Measurements from ENCODE around the gene SETD1A. TPM values are rescaled to one million over a fixed set of nuclear protein-coding genes. Genes with fewer than 3 reads are reported as not detected.

SETD1A gene
- total RNA-seq, 3 donors from 2014 or later (not counting 1 experiment from before 2014, with no cell fraction given), result 32.9 to 34.5 (median 33.9) TPM

DNA sequence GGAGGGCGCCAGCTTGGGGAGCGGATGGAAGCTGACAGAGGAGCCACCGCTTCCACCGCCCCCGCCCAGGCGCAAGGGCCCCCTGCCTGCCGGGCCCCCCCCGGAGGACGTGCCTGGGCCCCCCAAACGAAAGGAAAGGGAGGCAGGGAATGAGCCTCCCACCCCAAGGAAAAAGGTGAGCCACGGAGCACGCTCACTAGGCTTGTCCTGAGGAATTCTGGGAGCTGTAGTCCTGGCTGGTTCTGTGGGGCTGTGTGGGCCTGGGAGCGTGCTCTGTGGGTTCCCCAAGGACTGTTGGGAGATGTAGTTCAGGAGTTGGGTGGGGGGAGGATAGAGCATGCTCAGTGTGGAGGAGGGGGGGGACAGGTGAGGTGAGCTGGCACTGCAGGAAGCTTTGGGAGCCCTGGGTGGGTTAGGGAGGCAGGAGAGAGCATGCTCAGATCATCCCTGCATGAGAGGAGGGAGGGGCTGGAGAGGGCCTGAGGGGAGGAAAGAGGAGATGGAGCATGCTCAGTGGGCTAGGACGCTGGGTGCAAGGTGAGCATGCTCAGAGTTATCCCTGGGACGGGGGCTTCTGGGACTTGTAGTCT lies 29.7 kb upstream of the SETD1A start:
- Histone ChIP-seq H3K4me3 (ENCODE audit: low read length) (no peak overlapping the region), H3K4me1 (ENCODE audit: control insufficient read depth, insufficient read depth, low read length) (peaks cover 11% of the 10 kb centered on the region), H3K27ac (ENCODE audit: low read length) (no peak overlapping the region), H3K36me3 (ENCODE audit: control insufficient read depth, insufficient read depth, low read length) (peaks cover 5% of the 10 kb centered on the region), H3K27me3 (ENCODE audit: control insufficient read depth, insufficient read depth, low read length) (no peaks in the 10 kb centered on the region), H3K9me3 (ENCODE audit: control insufficient read depth, insufficient read depth, low read length) (no peaks in the 10 kb centered on the region)
- no peaks in the 10 kb centered on the region for H3K27me3 Mint-ChIP-seq (ENCODE audit: low read depth in 2 of 2)
- peaks cover 8 to 24% of the 10 kb centered on the region in 2 donors for H3K4me1 Mint-ChIP-seq
- TF ChIP-seq, protein P1, sequence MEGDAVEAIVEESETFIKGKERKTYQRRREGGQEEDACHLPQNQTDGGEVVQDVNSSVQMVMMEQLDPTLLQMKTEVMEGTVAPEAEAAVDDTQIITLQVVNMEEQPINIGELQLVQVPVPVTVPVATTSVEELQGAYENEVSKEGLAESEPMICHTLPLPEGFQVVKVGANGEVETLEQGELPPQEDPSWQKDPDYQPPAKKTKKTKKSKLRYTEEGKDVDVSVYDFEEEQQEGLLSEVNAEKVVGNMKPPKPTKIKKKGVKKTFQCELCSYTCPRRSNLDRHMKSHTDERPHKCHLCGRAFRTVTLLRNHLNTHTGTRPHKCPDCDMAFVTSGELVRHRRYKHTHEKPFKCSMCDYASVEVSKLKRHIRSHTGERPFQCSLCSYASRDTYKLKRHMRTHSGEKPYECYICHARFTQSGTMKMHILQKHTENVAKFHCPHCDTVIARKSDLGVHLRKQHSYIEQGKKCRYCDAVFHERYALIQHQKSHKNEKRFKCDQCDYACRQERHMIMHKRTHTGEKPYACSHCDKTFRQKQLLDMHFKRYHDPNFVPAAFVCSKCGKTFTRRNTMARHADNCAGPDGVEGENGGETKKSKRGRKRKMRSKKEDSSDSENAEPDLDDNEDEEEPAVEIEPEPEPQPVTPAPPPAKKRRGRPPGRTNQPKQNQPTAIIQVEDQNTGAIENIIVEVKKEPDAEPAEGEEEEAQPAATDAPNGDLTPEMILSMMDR (IDR thresholded peaks at IDR 0.05), result no peak
- no peaks in the 10 kb centered on the region for H3K9me3 Mint-ChIP-seq
- intact Hi-C loops (cut with micrococcal nuclease), result no loop called here
- peak in 1 of 2 donors; percentile 61 for DNase-seq
- H3K4me3 Mint-ChIP-seq, result no peak overlapping the region
- H3K36me3 Mint-ChIP-seq, result no peaks in the 10 kb centered on the region
- H3K27ac Mint-ChIP-seq, result no peak overlapping the region
- WGBS (ENCODE audit: insufficient coverage), result 85% methylated on average over 14 of the region's 15 CpGs
- no peak for ATAC-seq

DNA sequence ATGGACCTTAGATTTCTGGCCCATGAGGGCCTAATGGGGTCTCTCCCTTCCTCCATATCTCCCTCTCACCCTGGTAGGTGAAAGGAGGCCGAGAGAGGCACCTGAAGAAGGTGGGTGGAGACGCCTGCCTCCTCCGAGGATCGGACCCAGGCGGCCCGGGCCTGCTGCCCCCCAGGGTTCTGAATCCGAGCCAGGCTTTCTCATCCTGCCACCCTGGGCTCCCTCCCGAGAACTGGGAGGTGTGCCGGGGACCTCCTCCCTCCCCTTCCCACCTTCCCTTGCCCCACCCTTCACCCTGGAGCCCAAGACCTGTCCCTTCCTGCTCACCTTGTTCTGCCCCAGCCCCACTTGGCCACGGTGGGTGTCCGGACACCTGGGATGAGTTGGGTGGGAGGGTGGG lies 29.2 kb upstream of the SETD1A start:
- no peak for DNase-seq
- no peak overlapping the region for H3K27ac ChIP-seq (ENCODE audit: low read length)
- H3K27me3 ChIP-seq (ENCODE audit: control insufficient read depth, insufficient read depth, low read length), result no peaks in the 10 kb centered on the region
- H3K27ac Mint-ChIP-seq, result no peak overlapping the region
- H3K27me3 Mint-ChIP-seq (ENCODE audit: low read depth in 2 of 2), result no peaks in the 10 kb centered on the region
- intact Hi-C loops (cut with micrococcal nuclease), result no loop called here
- H3K9me3 ChIP-seq (ENCODE audit: control insufficient read depth, insufficient read depth, low read length), result no peaks in the 10 kb centered on the region
- 95% methylated on average over 9 of the region's 11 CpGs for WGBS (ENCODE audit: insufficient coverage)
- TF ChIP-seq, protein P1 (IDR thresholded peaks at IDR 0.05), result no peak
- peaks cover 5% of the 10 kb centered on the region for H3K36me3 ChIP-seq (ENCODE audit: control insufficient read depth, insufficient read depth, low read length)
- no peak overlapping the region for H3K4me3 ChIP-seq (ENCODE audit: low read length)
- peaks cover 4 to 21% of the 10 kb centered on the region in 2 donors for H3K4me1 Mint-ChIP-seq
- no peaks in the 10 kb centered on the region for H3K36me3 Mint-ChIP-seq
- no peak for ATAC-seq
- H3K4me1 ChIP-seq (ENCODE audit: control insufficient read depth, insufficient read depth, low read length), result peaks cover 11% of the 10 kb centered on the region
- H3K4me3 Mint-ChIP-seq, result no peak overlapping the region
- H3K9me3 Mint-ChIP-seq, result no peaks in the 10 kb centered on the region

DNA sequence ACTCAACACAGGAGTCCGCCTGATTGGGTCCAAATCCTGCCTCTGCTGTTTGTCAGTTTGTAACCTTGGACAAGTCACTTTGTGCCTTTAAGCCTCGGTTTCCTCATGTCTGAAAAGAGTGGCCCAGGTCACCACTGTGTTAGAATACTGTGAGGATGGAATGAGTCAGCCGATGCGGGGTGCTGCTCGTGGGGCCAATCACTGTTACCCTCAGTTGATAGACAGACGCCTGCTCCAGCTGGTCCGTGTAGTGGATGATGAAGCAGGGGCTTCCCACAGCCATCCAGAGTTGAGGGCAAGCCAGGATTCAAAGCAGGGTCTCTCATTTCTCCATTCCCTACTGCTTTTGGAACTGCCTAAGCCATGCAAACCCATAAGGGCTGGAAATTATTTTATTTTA lies 28.4 kb upstream of the SETD1A start:
- H3K4me3 Mint-ChIP-seq, result no peak overlapping the region
- H3K4me1 ChIP-seq (ENCODE audit: control insufficient read depth, insufficient read depth, low read length), result peaks cover 6% of the 10 kb centered on the region
- ATAC-seq (no peak), DNase-seq (no peak)
- 84% methylated on average over 7 of the region's 7 CpGs for WGBS (ENCODE audit: insufficient coverage)
- H3K27me3 ChIP-seq (ENCODE audit: control insufficient read depth, insufficient read depth, low read length), result no peaks in the 10 kb centered on the region
- no peaks in the 10 kb centered on the region for H3K9me3 Mint-ChIP-seq
- no peak overlapping the region for H3K27ac ChIP-seq (ENCODE audit: low read length)
- H3K4me1 Mint-ChIP-seq, result peaks cover 4 to 21% of the 10 kb centered on the region in 2 donors
- H3K9me3 ChIP-seq (ENCODE audit: control insufficient read depth, insufficient read depth, low read length), result no peaks in the 10 kb centered on the region
- H3K27me3 Mint-ChIP-seq (ENCODE audit: low read depth in 2 of 2), result no peaks in the 10 kb centered on the region
- intact Hi-C loops (cut with micrococcal nuclease), result no loop called here
- H3K36me3 Mint-ChIP-seq, result no peaks in the 10 kb centered on the region
- H3K27ac Mint-ChIP-seq, result no peak overlapping the region
- H3K36me3 ChIP-seq (ENCODE audit: control insufficient read depth, insufficient read depth, low read length), result peaks cover 5% of the 10 kb centered on the region
- TF ChIP-seq, protein P1 (IDR thresholded peaks at IDR 0.05), result no peak
- no peak overlapping the region for H3K4me3 ChIP-seq (ENCODE audit: low read length)

DNA sequence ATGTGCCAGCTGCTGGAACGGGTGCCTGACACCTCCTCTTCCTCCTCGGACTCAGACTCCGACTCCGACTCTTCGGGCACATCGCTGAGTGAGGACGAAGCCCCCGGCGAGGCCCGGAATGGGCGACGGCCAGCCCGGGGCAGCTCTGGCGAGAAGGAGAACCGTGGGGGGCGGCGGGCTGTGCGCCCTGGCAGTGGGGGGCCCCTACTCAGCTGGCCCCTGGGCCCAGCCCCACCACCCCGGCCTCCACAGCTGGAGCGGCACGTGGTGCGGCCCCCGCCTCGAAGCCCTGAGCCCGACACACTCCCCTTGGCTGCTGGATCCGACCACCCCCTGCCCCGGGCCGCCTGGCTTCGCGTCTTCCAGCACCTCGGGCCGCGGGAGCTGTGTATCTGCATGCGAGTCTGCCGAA lies 27.4 kb upstream of the SETD1A start:
- H3K4me3 ChIP-seq (ENCODE audit: low read length), result no peak overlapping the region
- DNase-seq, result no peak
- H3K9me3 ChIP-seq (ENCODE audit: control insufficient read depth, insufficient read depth, low read length), result no peaks in the 10 kb centered on the region
- ATAC-seq, result no peak
- intact Hi-C loops (cut with micrococcal nuclease), result no loop called here
- 97% methylated on average over 35 of the region's 35 CpGs for WGBS (ENCODE audit: insufficient coverage)
- H3K27ac ChIP-seq (ENCODE audit: low read length), result no peak overlapping the region
- H3K9me3 Mint-ChIP-seq, result no peaks in the 10 kb centered on the region
- H3K27me3 Mint-ChIP-seq (ENCODE audit: low read depth in 2 of 2), result no peaks in the 10 kb centered on the region
- TF ChIP-seq, protein P1 (IDR thresholded peaks at IDR 0.05), result no peak
- H3K36me3 Mint-ChIP-seq, result no peaks in the 10 kb centered on the region
- no peak overlapping the region for H3K27ac Mint-ChIP-seq
- no peaks in the 10 kb centered on the region for H3K27me3 ChIP-seq (ENCODE audit: control insufficient read depth, insufficient read depth, low read length)
- H3K4me1 ChIP-seq (ENCODE audit: control insufficient read depth, insufficient read depth, low read length), result no peaks in the 10 kb centered on the region
- H3K4me3 Mint-ChIP-seq, result no peak overlapping the region
- peaks cover 11 to 18% of the 10 kb centered on the region in 2 donors for H3K4me1 Mint-ChIP-seq
- H3K36me3 ChIP-seq (ENCODE audit: control insufficient read depth, insufficient read depth, low read length), result peaks cover 5% of the 10 kb centered on the region

Measured in natural killer cell (primary cell).